Measurements from ENCODE around the gene PHLDA2.
"Not testable (repeated sequence)": the region's sequence is repeated elsewhere in the genome, so short reads cannot be mapped to it uniquely, and the experiment has no call there.

The PHLDA2 gene

DNA sequence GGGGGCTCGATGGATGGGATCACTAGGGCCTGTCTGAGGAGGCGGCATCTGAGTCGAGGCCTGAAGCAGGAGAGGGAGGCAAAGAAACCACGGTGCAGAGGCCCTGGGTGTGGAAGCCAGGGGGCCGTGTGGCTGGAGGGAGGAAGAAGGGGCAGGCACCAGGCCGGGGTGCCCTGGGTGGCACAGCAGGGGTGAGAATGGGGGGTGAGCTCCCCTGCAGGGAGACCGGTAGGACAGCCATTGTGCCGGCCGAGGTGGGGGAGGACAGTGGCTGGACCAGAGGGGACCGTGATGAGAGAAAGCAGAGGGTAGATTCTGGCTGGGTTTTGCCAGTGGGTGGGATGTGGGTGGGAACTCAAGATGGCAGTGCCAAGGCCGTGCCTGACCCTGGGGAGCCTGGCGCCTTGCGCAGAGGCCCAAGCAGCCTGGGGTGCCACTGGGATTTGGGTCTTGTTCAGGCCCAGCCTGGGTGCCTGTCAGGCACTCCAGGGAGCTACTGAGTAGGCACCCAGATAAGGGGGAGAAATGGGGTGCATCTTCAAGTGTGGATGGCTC lies 18.7 kb downstream of the PHLDA2 start:
- DNase-seq (ENCODE audit: low spot score), result peak; percentile 38
- TF ChIP-seq, protein P1, sequence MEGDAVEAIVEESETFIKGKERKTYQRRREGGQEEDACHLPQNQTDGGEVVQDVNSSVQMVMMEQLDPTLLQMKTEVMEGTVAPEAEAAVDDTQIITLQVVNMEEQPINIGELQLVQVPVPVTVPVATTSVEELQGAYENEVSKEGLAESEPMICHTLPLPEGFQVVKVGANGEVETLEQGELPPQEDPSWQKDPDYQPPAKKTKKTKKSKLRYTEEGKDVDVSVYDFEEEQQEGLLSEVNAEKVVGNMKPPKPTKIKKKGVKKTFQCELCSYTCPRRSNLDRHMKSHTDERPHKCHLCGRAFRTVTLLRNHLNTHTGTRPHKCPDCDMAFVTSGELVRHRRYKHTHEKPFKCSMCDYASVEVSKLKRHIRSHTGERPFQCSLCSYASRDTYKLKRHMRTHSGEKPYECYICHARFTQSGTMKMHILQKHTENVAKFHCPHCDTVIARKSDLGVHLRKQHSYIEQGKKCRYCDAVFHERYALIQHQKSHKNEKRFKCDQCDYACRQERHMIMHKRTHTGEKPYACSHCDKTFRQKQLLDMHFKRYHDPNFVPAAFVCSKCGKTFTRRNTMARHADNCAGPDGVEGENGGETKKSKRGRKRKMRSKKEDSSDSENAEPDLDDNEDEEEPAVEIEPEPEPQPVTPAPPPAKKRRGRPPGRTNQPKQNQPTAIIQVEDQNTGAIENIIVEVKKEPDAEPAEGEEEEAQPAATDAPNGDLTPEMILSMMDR (IDR thresholded peaks at IDR 0.05; ENCODE audit: extremely low read depth, insufficient read depth, missing control alignments), result no peak
- in situ Hi-C loops (cut with MboI; ENCODE audit: low pct_unique_long_range_greater_than_20kb, low sequenced_read_pairs, unreplicated experiment), result no loop called here

DNA sequence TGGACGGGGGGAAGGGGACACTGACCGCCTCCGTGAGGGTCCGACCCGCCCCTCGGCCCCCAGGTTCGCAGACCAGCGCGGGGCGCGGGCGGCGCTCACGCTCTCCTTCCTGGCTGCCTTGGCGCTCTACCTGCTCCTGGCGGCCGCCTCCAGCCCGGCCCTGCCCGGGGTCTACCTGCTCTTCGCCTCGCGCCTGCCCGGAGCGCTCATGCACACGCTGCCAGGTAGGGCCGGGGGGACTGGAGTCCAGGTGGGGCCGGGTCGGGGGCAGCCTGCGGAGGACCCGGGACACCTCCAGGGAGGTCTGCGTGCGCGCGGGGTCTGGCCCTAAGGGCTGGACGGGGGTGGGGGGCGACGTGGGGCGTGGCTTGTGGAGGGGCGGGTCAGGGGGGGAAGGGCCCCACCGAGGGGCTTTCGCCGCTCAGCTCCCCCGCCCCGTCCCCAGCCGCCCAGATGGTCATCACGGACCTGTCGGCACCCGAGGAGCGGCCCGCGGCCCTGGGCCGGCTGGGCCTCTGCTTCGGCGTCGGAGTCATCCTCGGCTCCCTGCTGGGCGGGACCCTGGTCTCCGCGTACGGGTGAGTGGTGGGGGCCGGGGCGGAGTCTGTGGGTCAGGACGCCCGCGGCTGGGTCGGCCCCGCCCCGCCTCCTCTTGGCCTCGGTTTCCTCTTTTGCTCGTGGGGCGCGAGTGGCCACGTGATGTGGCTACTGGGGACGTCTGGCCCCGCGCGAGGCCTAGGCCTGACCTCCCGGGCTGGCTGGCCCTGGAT lies 19.9 kb downstream of the PHLDA2 start:
- in situ Hi-C loops (cut with MboI; ENCODE audit: low pct_unique_long_range_greater_than_20kb, low sequenced_read_pairs, unreplicated experiment), result no loop called here
- TF ChIP-seq, protein P1 (IDR thresholded peaks at IDR 0.05; ENCODE audit: extremely low read depth, insufficient read depth, missing control alignments), result no peak
- DNase-seq (ENCODE audit: low spot score), result no peak

DNA sequence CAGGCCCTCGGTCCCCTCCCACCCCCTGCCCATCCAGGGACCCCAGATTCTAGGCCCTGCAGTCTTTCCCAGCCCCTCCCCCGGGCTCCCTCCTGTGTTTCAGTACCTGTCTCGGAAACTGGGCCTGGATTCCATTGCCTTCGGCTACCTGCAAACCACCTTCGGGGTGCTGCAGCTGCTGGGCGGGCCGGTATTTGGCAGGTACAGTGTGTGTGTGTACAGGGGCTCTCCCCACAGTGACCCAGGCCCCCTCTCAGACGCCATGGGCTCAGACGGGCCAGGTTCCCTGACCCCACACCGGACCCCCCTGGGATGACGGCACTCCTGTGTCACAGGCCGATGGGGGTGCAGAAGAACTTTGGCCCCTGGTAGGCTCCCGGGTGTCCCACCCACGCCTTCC lies 21.1 kb downstream of the PHLDA2 start:
- in situ Hi-C loops (cut with MboI; ENCODE audit: low pct_unique_long_range_greater_than_20kb, low sequenced_read_pairs, unreplicated experiment), result no loop called here
- TF ChIP-seq, protein P1 (IDR thresholded peaks at IDR 0.05; ENCODE audit: extremely low read depth, insufficient read depth, missing control alignments), result no peak
- no peak for DNase-seq (ENCODE audit: low spot score)

DNA sequence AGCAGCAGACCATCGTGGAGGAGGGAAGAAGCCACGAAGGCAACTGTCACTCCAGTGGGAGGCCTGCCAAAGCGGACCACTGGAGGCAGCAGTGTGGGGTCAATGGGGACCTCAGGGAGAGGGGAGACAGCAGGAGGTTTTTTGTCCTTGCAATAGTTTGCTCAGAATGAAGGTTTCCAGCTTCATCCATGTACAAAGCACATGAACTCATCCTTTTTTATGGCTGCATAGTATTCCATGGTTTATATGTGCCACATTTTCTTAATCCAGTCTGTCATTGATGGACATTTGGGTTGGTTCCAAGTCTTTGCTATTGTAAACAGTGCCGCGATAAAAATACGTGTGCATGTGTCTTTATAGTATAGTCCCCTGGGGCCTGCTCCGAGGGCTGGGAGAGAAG lies 23.9 kb downstream of the PHLDA2 start:
- in situ Hi-C loops (cut with MboI; ENCODE audit: low pct_unique_long_range_greater_than_20kb, low sequenced_read_pairs, unreplicated experiment); DNase-seq (ENCODE audit: low spot score): not testable (repeated sequence)

DNA sequence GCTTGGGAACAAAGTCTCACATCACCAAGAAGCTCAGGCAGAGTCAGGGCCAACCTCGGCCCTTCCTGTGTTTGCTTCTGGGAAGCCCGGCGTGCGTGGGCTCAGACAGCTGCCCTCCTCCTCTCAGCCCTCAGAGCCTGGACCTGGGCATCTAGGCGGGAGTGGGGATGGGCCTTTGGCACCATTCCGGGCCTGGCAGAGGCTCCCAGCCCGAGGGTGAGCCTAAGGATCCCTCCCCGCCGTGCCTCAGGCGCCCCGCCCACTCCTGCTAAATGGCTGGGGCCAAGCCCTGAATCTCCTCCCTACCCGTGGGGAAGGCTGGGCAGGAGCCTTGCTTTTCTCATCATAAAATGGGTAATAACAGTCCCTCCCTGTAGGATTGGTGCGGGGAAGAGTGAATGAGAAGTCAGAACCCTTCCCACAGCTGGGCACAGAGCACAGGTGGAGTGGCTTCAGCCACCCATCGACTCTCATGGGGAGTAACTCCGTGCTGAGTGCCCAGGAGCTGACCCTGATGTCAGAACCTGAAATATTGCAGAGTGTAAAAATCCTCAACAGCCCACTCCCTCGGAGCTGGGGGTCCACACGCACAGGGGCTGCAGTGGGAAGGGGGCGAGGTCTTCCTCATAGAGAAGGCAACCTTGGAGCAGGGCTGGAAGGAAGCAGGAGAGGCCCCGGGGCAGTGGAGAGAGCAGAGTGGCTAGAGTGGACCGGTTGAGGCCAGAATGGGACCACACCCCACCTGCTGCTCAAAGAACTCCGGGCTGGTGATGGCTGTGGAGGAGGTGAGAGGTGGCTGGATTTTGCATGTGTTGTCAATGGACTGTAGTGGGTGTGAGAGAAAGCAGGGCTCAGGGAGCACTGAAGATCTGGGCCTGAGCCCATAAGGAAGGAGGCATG lies 24.8 kb downstream of the PHLDA2 start:
- TF ChIP-seq, protein P1 (IDR thresholded peaks at IDR 0.05; ENCODE audit: extremely low read depth, insufficient read depth, missing control alignments), result no peak
- in situ Hi-C loops (cut with MboI; ENCODE audit: low pct_unique_long_range_greater_than_20kb, low sequenced_read_pairs, unreplicated experiment), result no loop called here
- no peak for DNase-seq (ENCODE audit: low spot score)

DNA sequence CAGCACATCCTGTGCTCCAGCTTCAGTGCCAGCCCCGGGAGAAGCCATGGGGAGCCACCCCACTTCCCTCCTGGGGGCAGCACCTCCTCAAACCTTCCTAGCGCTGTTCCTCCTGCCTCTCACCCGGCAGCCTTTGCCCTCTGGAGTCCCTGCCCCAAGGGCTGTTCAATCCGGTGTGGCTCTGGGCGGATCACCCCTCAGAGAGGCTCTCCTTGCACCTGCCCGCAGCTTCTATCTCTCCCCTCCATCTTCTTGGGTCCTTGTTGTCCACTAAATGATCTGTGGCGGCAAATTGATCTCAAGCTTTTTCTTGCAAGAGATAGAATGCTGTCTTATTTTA lies 25.6 kb downstream of the PHLDA2 start:
- in situ Hi-C loops (cut with MboI; ENCODE audit: low pct_unique_long_range_greater_than_20kb, low sequenced_read_pairs, unreplicated experiment), result no loop called here

More for the DNA sequence above, 25.6 kb downstream of the PHLDA2 start:
- no peak for DNase-seq (ENCODE audit: low spot score)
- TF ChIP-seq, protein P1 (IDR thresholded peaks at IDR 0.05; ENCODE audit: extremely low read depth, insufficient read depth, missing control alignments), result no peak
